Keratinocyte (primary cell): ENCODE results near the gene GPR65.

Experiments used
- EZH2 ChIP-seq: IDR thresholded peaks from one replicate; pipeline ENCODE4 v1.6.1; 2012; ENCODE audit warnings: inconsistent platforms, mild to moderate bottlenecking, low read length, moderate library complexity
- TF ChIP-seq, protein P1 (sequence below), 3 experiments: IDR thresholded peaks in 1 of 3; conservative IDR thresholded peaks in 1 of 3; optimal IDR thresholded peaks in 1 of 3; 2 replicates in 2 of 3; 3 replicates in 1 of 3; pipeline versions ENCODE3 to v1.5.1; 2011; ENCODE audit warnings: low read length in 3 of 3, mild to moderate bottlenecking in 3 of 3, moderate library complexity in 2 of 3, control low read depth in 1 of 3, inconsistent platforms in 1 of 3; ENCODE audit not compliant: insufficient read depth in 2 of 3; ENCODE audit errors: extremely low read depth in 1 of 3

- TF ChIP-seq, protein P1, sequence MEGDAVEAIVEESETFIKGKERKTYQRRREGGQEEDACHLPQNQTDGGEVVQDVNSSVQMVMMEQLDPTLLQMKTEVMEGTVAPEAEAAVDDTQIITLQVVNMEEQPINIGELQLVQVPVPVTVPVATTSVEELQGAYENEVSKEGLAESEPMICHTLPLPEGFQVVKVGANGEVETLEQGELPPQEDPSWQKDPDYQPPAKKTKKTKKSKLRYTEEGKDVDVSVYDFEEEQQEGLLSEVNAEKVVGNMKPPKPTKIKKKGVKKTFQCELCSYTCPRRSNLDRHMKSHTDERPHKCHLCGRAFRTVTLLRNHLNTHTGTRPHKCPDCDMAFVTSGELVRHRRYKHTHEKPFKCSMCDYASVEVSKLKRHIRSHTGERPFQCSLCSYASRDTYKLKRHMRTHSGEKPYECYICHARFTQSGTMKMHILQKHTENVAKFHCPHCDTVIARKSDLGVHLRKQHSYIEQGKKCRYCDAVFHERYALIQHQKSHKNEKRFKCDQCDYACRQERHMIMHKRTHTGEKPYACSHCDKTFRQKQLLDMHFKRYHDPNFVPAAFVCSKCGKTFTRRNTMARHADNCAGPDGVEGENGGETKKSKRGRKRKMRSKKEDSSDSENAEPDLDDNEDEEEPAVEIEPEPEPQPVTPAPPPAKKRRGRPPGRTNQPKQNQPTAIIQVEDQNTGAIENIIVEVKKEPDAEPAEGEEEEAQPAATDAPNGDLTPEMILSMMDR (optimal IDR thresholded peaks at IDR 0.05 in 1 of 3, IDR thresholded peaks at IDR 0.05 in 1 of 3, conservative IDR thresholded peaks at IDR 0.05 in 1 of 3; ENCODE audit: extremely low read depth in 1 of 3, insufficient read depth in 2 of 3, low read length in 3 of 3): no peak
- no peak for TF ChIP-seq EZH2
Observed at GRCh38 chr14:87960013-87960787, 44.7 kb upstream of the GPR65 start.
